ENCODE measurements around the gene EXD3.
"Not testable (repeated sequence)": the region's sequence is repeated elsewhere in the genome, so short reads cannot be mapped to it uniquely, and the experiment has no call there.

The EXD3 gene

DNA sequence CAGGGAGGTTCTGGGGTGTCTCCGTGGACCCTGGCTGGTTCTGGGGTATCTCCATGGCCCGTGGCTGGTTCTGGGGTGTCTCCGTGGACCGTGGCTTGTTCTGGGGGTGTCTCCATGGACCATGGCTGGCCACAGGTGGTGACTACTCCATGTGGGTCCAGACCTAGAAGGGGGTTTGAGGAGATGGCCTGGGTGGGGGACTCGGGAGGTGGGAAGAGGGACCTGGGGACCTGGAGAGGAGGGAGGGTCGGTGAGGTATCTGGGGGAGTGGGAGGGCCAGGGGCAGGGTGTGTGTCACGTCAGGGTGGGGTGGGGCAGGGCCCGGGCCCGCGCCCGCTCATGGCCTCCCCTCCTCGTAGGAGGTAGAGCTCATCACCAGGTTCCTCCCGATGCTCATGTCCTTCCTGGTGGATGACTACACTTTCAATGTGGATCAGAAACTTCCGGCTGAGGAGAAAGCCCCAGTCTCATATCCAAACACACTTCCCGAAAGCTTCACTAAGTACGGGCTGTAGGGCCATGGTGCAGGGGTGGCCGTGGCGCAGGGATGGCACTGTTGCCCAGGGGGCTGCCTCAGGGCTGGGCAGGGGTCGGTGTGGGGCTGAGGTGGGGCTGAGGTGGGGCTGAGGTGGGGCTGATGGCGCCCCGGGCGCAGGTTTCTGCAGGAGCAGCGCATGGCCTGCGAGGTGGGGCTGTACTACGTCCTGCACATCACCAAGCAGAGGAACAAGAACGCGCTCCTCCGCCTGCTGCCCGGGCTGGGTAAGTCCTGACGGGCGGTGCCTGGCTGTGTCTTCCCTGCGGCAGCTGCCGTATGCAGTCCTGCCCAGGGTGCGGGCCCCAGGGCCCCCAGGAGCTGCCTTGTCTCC lies 156.1 kb downstream of the EXD3 start:
- DNase-seq = no peak

DNA sequence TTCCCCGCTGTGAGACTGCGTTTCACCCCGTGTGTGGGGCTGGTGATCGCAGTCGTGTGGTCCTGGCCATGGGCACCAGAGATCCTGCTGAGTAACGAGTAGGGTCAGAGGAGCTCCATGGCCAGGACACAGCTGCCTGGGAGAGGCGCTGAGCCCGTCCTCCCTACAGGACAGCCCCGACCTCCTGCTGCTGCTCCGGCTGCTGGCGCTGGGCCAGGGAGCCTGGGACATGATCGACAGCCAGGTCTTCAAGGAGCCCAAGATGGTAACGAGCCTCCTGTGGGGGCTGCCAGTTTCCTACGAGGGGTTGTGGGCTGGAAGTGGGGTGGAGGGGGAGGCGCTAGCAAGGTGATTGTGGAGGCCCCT lies 156.8 kb downstream of the EXD3 start:
- no peak for DNase-seq

DNA sequence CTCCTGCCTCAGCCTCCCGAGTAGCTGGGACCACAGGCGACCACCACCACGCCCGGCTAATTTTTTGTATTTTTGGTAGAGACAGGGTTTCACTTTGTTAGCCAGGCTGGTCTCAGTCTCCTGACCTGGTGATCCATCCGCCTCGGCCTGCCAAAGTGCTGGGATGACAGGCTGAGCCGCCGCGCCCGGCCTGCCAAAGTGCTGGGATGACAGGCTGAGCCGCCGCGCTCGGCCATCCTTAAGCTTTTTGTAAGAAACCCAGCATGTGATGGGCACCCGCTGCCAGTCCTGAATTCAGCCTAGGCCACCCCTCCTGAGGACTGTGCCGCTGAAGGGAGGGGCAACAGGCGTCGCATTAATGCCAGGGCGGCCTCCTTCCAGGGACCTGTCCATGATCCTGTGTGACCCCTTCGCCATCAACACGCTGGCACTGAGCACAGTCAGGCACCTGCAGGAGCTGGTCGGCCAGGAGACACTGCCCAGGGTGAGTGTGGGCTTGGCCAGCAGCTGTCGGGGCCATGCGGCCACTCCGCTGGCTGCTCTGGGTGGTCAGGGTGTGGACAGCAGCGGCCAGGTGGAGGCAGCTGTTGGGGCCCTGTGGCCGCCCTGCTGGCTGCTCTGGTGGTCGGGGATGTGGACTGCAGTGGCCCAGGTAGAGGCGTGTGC lies 157.3 kb downstream of the EXD3 start:
- no peak for DNase-seq

DNA sequence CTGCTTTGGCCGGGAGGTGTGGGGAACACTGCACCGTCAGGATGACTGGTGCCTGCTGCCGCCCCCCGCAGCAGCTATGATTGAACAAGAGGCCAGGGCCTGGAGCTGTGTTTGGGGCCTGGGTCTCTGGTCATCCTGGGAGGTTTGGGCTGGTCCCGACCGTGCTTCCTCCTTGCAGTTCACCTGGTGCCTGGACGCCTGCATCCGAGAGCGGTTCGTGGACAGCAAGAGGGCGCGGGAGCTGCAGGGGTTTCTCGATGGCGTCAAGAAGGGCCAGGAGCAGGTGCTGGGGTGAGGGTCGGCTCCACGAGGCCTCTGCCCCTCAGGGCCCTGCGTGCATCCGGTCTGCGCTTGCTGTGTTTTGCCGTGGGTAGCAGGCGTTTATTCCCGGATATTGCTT lies 158.9 kb downstream of the EXD3 start:
- no peak for DNase-seq

DNA sequence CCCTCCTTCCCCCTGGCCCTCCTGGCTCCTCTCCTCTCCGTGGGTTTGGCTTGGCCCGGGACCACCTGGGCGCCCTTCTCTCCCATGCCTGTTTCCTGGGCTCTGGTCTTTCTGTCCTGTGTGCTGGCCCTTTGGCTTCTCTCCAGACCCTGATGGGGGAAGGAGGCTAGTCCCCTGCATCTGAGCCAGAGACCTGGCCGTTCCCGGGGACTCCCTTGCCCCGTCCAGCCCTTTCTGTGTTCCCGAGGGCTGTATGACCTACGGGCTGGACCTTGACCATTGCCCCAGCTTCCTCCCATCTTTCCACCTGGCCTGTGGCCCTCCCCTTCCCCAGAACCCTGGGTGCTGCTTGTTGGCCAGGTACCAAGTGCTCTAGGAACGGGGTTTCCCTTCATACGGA lies 159.5 kb downstream of the EXD3 start:
- no peak for DNase-seq

DNA sequence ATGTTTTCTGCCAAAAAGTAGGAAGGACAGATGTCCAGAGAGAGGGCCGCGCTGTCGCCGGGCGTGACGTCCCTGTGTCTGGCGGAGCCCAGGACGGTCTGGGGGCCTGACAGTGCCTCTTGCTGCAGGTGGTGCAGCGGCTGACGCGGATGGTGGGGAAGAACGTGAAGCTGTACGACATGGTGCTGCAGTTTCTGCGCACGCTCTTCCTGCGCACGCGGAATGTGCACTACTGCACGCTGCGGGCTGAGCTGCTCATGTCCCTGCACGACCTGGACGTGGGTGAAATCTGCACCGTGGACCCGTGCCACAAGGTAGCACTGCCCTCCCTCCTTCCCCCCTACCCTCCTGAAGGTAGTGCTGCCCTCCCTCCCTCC lies 160.1 kb downstream of the EXD3 start:
- DNase-seq = no peak

DNA sequence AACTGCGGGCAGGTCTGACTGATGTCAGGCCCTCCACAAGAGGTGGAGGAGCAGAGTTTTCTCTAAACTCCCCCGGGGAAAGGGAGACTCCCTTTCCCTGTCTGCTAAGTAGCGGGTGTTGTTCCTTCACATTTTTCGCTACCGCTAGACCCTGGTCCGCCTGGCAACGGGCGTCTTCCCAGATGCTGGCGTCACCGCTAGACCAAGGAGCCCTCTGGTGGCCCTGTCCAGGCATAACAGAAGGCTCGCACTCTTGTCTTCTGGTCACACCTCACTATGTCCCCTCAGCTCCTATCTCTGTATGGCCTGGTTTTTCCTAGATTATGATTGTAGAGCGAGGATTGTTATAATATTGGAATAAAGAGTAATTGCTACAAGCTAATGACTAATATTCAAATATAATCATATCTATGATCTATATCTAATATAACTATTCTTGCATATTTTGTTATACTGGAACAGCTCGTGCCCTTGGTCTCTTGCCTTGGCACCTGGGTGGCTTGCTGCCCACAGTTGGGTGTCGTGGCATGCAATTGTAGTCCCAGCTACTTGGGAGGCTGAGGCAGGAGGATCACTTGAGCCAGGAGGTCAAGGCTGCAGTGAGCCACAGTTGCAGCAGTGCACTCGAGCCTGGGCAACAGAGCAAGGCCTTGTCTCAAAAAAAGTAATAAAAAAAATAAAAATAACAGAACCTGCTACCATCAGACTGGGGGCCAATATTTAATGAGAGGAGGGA lies 160.6 kb downstream of the EXD3 start:
- DNase-seq = not testable (repeated sequence)
